Kidney glomerular epithelial cell (primary cell): ENCODE measurements around the gene ZMIZ1.

Source experiments
- DNase-seq: peaks from one replicate; lab custom pipeline; 2025; lab: John Stamatoyannopoulos, UW

Gene ZMIZ1

DNA sequence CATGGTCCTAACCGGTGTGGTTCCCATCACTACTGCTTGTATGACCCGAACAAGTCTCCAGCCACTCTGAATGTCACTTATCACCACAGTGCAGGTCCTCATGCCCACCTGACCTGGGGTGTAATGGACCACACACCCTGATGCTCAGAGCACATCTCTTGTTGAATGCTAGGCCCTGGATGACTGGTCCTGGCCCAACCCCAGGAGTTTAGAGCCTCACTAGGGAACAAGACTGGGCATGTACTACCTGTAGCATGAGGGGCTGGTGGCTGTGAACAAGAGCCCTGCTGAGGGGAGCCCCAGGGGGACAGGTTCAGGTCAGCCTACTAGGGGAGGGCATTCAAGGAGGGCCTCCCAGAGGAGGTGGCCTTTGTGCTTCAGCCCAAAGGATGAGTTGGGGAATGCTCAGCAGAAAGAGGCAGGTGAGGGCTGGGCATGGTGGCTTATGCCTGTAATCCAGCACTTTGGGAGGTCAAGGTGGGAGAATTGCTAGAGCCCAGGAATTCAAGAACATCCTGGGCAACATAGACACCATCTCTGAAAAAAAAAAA lies 31.2 kb downstream of the ZMIZ1 start:
- no peak for DNase-seq

DNA sequence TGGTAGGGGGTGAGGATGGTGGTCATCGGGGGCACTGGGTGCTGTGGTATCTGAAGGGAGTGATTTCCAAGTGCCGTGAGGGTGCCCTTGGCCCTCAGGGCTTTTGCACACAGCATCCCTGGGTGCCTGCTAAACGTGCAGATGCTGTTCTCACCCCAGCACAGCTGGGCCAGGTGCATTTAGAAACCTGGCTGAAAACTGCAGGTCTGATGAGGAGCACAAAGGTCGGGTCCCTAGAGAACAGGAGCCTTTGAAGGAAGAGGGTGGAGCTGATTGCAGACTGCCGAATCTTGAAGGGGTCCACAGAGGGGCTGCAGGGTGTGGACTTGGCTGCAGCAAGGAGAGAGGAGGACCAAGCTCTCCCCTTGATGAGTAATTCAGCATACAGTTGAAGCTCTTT lies 32.0 kb downstream of the ZMIZ1 start:
- DNase-seq, result no peak

DNA sequence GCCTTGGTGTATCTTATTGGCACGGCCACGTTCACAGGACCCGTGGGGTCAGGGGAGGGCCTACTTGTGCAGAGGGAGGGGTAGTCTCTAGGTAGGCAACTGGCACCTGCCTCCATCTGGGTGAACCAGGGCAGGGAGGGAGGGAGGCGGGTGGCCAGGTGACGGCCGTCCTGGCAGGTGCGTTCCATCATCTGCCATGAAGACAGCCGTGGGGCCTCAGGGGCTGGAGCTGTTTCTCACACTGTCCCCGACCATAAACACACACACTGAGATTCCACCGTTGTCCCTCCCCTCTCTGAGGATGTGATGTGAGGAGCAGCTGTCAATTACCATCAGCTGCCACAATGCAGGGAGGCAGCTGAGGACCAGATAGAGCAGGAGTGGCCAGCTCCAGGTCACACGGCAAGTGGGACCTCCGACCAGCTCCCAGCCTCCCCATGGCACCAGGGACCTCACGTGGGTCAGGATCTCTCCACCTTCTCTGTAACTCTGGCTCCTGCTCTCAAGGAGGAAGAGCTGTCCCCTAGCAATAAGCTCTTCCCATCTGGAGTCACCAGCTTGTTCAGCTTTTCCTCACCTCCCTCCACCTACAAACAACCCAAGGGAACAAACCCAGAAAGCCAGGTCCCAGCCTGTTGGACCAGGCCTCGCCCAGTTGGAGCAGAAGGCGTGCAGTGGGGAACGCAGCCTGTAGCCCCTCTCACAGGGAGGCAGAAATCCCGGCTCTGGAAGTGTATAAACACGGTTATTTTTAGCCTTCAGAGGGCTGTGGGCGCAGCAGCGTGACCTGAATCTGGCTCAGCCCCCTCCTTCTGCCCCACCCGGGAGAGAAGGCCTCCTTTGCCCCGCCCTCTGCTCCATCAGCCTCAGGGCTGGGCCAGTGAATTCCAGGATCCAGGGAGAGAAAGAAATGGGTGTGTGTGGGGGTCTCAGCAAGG lies 33.1 kb downstream of the ZMIZ1 start:
- DNase-seq, result peak; percentile 63

DNA sequence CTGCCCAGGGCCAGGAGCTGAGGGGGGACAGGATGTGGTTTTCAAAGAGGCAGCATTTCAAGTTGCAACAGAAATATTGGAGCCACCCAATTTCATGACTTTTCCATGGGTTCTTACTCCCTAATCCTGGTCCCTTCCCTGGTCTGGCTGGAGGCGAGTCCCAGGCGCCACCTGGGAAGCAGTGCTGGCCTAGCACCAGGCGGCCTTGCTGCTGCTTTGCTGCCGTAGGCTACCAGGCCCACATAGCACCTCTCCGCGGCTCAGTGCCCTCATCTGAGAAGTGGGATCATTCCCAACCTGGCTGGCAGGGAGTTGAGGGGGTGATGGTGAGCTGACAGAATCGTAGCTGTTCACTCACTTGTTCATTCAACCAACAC lies 33.7 kb downstream of the ZMIZ1 start:
- no peak for DNase-seq

DNA sequence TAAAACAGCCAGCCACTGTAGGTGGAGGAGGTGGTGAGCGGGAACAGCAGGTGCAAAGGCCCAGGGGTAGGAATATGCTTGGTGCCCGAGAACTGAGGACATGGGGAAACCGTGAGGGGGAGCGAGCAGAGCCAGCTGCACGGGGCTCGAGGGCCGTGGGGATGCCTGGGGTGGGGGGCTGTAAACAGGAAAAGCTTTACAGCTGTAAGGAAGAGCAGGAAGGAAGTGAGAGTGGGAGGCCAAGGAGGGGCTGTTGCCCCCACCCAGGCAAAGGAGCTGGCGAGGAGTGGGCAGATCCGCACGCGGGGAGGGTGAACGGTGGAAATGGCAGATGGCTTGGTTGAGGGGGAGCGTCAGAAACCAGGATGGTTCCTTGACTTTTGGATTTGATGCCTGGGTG lies 34.4 kb downstream of the ZMIZ1 start:
- no peak for DNase-seq

DNA sequence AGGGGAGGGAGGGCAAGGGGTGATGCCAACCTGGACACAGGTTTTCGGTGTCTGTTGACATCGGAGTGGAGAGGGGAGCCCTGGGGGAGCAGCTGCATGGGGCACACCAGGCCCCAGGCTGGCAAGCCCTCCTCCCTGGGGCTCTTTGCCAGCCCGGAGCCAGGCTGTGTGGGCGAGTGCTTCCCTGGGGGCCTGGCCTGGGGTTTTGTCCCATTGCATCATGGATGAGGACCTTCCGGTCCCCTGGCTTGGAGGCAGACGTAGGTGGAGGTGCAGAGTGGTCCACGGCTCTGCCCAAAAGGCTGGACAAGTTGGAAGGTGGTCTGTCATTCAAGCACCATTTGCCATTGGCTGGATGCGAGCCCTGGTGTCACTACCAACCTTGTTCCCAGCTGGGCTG lies 34.8 kb downstream of the ZMIZ1 start:
- DNase-seq, result no peak

DNA sequence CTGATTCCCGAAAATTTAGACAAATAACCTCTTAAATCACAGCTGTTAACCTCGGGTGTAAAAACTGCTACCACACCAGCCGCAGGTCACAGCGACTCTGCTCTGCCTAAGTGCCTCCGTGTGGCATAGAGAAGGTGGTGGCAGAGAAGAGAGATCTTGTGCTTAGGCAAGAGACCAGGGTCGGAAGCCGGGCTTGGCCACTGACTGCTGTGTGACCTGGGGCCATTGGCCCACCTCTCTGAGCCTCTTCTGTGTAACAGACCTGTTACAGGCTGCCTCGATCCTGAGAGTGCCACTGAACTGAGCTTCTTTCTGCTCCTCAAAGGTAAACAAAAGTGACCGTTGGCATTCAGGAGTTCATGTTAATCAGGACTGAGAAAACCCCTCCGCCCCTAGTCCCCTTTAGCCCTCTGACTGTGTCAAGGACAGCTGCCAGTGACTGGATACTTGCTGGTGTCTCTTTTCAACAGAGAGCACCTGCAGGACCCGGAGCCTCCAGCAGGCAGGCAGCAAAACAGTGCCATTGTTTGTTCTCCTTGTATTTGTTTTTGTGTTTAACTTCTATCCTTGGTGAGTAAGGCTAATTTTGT lies 36.5 kb downstream of the ZMIZ1 start:
- no peak for DNase-seq

DNA sequence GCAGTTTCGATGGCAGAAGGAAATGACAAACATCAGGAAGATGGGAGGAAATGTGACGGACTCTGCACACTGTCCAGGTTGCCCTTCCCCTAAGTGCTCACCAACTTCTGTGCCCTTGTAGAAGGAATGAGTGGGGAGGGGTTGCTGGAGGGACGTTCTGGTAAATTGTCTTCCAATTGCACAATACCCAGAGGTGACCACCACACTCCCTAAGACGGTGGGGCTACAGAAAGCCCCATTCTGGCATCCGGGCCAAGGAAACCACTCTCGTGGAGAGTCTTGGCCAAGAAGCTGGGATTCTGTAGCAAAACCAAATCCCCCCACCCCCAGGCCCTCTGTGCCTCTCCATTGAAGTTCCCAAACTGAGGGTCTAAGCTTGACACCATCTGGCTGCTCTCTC lies 37.1 kb downstream of the ZMIZ1 start:
- DNase-seq, result no peak

DNA sequence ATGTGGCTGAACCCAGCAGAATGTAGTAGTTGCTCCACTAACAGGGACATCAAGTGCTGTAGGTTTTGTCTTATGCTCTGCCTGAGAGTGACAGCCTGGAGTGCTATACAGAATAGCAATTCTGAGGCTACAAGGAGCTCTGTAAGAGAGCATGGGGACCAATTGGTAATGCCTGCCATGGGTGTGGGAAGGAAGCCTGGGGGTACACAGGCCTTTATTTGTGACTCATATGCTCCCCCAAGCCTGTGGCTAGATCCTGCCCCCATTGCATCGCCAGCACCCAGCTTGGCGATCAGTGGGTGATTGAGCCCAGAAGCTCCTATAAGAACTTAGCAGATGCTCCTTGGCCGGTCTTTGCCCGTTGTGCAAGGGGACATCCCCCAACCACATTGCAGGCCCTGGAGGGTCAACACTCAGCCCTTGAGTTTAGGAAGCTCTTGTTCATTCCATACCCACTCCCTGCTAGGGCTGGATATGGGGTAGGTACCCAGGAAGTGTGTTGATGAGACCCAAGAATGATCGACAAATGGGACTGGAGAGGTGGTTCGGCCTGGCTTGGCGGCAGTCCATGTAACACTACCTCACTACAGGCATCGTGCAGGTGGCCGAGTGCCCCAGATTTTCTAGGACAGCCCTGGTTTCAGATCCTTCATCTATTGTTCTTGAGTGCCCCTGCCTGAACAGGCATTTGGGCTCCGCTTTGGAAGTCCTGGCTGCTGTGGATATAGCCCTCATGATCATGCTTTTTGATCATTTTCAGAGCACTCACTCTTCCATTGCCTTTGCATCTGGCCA lies 37.7 kb downstream of the ZMIZ1 start:
- DNase-seq, result no peak

DNA sequence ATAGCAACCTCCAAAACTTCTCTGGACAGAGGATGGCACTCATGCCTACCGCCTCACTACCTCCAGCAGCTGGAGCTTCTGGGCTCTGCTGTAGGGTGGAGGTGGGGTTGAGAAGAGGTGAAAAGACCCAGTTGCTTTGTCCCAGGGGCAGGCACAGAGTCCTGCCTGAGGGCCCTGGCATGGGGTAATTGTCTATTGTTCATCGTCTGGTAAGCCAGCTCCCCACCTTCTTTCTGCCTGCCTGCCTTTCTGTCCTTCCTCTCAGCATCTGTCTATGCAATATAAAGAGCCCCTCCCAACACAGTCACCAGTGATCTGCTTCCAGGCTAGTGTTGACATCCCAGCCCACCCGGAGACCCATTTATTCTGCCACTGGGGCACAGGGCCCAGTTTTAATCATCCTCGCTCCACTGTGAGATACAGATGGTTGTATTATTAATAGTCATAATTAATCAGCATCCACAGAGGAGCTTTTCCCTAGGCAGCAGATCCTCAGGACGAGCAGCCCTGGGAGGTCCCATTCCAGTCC lies 39.0 kb downstream of the ZMIZ1 start:
- no peak for DNase-seq

DNA sequence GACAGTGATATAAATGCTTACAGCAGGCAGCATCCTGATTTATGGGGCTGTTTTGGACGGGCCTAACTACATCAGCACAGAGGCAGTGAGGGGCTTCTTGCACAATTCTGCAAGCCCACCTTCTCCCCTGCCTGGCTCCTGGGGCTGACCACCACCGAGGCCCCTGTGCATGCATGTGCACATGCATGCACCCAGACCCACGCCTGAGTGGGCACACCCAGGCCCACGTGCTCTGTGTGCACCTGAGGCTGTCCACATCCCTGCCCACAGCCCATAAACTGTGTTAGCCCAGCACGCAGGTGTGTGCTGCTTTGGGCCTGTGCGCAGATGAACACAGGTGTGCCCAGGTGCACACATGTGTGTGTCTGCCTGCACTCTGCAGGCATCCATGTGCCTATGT lies 40.0 kb downstream of the ZMIZ1 start:
- no peak for DNase-seq

DNA sequence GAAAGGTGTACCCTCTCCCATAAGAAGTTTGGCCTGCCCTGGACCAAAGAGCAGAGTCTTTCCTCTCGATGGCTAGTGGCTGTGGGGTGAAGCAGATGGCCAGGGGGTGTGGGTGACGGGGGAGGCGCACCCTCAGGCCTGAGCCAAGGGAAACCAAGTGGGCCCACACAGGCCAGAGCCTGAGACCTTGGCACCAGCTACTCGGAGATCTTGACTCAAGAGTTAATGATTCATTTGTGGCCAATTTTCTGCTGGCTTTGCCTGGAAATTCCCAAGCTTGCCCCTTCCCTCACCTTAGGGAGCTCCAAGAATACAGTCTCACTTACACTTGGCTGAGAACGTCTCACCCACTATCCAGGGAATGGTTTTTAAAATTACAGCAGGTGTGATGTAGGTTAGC lies 42.7 kb downstream of the ZMIZ1 start:
- DNase-seq, result peak; percentile 90

DNA sequence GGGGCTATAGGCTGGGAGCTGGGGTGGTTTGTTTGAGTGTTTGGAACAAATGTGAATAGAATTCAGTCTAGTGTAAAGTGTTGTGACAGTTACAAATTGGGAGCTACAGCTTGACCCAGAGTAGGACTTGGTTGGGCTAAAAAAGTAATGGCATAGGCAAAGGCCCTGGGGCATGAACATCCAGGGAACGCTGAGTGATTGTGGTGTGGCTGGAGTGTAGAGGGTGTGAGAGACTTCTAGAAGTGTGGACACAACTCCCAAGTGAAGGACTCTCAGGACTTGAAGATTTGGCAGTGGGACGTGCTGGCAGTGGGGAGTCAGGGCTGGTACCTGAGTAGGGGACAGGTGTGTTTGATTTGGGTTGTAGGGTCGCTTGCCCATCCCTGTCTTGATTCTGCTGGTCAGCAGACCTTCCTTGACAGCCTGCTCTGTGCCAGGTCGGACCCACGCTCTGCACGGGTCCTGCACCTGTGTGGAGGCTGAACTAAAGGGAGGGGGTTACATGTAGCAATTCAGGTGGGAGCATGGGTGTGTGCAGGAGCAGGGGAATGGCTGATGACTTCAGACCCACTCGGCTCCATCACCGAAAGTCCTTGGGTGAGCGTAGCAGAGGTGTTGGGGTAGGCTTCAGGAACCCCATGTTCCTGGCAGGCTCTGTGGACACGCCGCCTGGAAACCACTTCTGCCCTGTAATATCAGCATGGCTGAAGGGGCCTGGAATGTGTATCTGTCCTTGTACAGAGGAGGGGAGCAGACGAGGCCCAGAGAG lies 43.3 kb downstream of the ZMIZ1 start:
- no peak for DNase-seq

DNA sequence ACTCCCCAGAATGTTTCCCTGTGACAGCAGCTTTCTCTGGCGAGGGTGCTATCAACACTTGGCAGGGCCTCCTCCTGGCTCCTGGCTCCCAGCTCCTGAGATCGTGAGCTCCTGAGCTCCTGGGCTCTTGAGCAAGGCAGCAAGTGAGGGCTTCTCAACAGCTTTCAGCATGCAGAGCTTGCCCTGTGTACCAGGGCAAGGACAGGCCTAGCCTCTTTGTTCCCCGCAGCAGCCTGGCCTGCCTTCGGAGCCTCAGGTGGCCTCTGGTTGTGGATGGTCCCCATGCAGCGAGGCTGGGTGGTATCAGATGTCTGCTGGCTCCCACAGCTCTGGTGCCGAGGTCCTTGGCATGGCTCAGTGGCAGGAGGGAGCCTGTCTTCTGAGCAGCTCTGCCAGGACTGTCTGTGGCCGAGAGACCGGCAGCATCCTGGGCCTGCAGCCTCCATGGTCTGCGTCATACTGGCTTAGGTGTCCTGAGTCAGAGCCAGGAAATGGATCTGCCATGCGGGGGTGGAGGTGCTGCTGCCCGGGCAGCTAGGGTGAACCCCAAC lies 44.2 kb downstream of the ZMIZ1 start:
- peak; percentile 69 for DNase-seq

DNA sequence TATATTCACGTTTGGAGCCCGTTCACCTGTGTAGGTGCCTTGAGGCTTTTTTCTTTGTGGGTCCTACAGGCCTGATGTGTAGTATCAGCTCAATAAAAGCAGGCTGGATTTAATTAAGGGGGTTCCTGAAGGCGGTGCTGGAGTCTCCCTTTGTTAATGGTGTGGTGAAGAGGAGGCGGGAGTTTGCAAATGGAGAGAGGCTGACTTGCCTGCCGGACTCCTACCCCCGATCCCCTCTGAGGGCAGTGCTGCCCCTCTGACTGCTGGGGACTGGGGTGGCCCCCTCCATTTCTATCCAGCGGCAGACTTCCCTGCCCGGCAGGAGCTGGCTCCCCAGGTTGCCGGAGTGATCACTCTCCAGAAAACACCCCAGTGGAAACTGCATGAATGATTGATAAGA lies 45.1 kb downstream of the ZMIZ1 start:
- no peak for DNase-seq

DNA sequence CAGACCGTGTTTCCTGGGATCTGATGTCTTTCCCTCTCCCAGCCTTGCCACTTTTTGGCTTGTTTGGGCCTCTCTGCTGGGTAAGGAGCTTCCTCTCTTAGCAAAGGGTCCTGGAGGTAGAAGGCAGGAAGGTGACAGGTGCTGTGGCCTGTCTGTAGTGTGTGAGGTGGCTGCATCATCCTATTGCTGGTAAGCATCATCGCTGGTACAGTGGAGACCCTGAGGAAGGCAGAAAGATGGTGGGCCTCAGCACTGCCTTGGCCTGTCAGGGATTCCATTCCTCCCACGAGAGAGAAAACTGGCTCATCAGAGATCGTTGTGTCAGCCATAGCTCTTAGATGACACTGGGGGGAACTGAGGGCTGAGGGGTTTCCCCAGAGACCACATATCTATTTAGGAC lies 46.5 kb downstream of the ZMIZ1 start:
- DNase-seq, result no peak

DNA sequence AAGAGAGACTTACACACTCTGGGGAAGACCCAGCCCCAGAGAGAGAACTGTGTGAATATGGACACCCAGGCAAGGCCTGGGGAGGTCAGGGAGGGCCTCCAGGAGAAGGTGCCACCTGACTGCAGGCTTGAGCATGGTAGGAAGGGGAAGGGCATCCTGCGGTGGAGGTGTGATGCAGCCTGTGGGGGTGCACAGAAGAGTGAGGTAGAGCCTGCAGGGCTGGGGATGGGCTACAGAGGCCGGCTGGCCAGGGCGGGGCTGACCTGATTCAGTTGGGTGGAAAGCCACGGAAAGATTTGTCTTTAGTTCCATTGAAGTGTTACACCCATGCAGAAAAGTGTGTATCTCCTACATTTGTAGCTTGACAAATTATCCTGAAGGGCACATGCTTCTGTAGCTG lies 47.6 kb downstream of the ZMIZ1 start:
- DNase-seq, result no peak

DNA sequence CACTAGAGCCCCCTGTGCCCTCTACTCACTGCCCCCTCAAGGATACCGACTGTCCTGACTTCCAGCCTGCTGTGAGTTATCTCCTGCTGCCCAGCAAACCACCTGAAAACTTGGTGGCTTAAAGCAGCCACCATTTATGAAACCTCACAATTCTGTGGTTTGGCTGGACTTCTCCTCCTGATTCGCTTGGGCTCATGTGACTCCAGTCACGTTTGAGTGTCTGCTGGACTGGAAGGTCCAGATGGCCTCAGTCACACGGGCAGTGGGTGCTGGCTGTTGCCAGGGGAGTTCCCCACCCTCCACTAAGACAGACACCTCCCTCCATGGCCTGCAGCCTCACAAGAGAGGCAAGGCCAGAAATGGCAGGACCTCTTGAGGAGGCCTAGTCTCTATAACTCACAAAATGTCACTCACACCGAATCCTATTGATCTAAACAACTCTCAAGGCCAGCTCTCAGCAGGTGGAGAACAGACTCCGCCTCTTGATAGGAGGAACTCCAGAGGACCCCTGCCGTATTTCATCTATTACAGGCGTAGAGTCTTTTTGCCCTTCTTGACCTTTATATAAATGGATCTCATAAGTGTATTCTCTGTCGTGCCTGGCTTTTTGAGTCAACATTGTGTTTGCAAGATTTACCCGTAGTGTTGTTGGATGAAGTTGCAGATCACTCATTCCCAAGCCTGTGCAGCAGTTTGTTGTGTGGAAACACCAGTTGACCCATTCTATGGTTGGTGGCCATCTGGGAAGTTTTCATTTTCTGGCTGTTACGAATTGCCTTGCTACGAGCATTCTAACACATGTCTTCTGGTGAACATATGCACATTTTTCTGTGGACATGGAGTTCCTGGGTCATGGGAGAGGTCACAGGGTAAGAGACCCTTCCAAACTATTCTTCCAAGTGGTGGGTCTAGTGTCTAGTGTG lies 48.3 kb downstream of the ZMIZ1 start:
- DNase-seq, result no peak

DNA sequence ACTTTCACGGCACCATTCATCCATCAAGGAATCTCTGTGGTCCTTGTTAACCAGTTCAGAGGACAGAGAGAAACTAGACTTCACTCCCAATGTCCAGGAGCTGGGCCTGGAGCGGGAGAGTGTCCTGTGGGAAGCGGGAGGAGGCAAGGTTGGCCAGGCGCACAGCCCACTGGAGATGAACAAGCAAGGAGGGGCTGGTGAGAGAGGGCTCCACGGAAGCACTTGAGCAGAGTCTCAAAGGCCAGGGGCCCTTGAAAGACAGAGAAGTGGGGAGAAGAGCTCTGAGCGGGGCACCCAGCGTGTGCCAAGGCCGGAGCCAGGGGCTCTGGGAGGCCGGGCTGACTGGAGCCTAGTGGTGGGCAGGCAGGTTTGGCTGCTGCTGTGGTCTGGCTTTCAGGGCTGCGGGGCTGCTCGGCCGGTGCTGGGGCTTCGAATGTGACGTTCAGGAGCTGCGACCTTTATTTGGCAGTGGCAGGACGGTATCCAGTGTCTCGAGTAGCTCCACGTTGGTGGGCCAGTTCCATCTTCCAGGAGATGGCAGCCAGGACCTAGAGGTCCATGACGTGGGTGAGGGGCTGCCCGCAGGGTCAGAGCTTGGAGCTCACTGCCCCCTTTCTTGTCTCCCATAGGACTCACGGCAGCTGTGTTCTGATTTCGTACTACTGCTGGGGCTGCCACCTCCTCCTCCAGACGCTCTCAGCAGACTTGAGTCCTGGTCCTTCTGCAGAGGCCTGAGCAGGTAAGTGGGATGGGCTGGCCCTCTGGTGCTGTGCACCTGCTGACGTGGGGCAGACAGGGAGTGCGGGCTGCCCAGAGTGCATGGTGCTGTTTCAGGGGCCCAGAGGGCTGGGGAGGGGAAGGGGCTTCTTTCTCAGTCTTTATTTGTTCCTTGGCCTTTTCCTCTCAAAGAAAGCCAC lies 49.8 kb downstream of the ZMIZ1 start:
- DNase-seq, result no peak
